Hematopoietic multipotent progenitor cell treated with erythropoietin and hydrocortisone succinate and interleukin-3 and kit ligand, for 8 days (in vitro differentiated cells): ENCODE data around the gene CXXC5.

ENCODE experiments used
- DNase-seq: peaks from one replicate; pipeline ENCODE4 v3.0.0-alpha.2; 2015

Gene CXXC5

DNA sequence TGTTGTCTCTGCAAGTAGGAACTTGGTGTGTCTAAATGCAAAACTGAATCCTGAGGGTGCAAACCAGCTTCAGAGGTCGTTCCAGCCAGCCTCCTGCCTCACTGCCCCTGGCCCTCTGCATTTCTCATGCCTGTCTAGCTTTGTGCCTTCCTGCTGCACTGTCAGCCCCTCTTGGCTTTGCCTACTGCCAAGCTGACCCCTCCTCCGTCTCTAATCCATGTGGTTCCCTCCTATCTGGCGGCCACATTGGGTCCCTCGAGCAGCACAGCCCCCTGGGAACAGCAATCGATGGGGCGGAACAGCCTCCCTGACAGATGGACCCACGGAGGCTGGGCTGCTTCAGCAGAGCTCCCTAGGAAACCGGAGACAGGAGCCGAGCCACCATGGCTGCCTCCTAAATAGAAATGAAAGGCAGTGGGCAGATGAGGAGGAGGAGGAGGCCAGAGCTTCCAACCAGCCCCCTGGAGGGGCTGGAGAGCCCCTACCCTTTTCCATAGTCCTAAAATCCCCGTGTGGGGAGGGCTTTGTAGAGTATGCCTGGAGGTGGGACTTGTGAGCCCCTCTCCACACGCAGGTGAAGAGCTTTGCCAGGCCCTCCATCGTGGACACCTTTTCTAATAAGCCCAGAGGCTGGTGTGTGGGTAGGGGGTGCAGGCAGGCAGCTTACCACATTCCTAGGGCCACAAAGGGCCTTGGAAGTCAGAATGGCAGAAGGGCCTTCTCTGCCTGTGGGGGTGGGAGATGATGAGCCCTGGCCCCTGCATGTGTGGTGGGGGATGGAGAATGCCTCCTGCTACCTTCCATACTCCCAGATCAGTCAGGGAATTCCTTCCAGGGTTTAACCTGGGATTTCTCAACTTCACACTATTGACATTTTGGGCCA is 9.2 kb upstream of the CXXC5 start:
- DNase-seq: no peak

DNA sequence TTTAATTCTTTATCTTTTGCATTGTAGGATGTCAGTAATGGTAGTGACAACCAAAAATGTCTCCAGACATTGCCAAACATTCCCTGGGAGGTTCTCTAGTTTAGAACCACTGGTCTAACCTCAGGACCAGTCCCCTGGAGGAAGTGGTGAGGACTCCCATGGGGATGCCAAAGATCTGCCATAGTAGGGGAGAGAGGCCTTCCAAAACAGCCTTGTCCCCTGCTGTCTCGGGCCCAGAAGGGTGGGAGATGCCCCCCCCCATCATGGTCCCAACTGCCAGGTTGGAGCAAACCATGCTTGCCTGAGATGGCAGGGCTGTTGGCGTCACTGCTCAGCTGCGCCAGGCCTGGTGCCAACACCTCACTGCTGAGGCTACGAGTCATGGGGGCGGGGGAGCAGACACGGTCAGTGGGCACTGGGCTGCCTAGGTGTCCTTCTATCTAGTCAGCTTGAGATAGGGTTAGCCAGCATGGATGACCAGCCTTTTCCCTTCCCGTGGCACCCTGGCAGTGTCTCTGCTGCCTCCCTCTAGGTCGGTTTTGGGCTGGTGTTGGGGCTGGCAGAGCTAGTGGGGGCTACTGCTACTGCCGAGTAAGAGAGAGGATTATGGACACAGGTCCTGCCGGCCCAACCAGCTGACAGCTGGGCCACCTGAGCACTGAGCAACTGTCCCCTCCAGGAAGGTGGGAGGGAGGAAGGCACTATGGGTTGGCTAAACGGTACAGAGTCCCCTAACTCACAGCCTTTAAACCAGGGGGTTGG is 8.3 kb upstream of the CXXC5 start:
- peak; percentile 27 for DNase-seq

DNA sequence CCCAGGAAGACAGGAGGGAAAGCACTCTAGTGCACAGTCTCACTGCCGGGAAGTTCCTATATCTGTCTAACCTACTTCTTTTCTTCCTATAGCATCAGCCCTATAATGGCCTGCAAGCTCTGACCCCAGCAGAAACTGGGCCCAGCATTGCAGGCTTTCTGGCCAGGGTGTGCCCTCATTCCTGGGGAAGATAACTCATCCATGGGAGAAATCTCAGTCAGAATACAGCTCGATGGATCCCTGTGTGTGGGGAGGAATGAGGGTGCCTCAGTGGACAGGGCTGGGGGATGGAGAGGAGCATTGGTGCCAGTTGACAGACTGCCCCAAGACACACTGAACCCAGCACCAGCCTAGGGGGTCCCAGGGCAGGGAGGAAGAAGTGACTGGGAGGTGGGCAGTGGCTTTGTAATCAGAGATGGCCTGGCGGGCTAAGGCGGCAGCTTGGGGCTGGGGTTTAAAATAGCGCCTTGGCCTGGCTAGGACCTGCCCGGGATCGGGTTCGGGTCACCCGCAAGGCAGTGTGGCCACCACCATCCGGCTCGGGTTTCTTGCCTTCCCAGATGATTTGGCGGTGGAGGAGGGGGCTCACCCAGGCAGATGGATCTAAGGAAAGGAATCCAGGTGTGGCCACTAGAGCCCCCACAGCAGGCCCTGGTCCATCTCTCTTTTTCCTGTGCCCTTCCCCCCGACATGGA is 7.6 kb upstream of the CXXC5 start:
- DNase-seq: no peak

DNA sequence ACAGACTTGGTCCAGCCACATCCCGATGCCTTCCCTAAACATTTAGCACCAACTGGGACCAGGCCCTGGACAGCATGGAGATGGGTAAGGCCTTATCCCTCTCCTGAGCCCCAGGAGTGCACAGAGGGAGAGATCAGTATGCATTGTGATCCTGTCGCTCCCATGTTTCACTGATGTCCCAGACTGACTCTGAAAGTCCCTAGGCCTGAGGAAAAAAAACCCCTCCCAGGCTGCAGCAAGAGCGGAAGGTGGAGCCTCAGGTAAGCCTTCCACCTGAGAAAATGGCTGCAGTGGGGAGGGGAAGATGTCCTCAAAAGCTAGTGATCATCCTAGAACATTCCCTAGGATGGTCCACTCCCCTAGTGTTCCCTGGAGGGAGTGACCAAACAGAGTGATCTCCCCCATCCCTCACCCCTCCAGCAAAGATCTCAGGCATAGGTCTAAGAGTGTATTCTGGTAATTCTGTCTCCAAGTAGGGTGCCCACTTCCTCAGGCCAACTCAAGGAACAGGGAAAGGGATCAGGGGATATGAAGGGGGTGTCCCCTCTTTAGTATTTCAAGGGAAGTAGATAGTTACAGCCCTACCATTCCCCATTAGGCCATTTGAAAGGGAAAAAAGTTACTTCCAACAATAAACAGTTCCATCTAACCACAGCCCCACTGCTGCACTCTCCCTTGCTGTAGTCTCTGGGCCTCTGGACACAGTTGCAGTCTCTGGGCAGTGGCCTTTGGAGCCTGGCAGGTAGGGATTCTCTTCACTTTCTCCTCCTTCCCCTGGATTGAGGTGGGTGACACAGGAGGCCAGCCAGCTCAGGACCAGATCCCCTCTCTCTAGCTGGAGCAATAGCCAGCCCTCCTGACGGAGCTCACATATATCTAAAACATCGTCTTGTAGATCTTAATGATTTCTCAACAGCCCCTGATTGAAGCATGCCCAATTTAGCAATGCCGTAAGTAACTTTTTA is 6.8 kb upstream of the CXXC5 start:
- DNase-seq: no peak

GRCh38 chr5:139642213-139642612 is 5.9 kb upstream of the CXXC5 start:
- DNase-seq: no peak

- DNase-seq: peak; percentile 29
These were observed 5.0 kb upstream of the CXXC5 start for GRCh38 chr5:139642891-139643871.

DNA sequence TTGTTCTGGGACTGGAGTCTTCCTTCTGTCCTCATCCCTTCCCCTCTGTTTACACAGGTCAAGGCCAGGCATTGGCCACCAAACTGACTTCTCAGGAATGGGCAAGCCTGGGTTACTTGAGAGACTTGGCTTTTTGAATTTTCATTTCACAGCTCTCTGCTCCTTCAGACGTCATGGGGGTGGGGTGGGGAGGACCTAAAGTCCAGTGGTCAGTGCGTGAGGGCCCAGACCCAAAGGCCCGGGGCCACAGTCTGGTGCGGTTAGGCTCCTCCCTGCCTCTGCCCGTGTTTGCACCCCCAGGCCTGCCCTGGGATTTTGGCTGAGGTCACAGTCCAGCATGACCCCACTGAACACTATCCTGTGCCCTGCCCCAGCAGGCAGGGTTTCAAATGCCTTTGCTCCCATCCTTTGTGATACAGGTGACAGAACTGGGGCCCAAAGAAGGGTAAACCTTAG is 4.1 kb upstream of the CXXC5 start:
- DNase-seq: no peak

DNA sequence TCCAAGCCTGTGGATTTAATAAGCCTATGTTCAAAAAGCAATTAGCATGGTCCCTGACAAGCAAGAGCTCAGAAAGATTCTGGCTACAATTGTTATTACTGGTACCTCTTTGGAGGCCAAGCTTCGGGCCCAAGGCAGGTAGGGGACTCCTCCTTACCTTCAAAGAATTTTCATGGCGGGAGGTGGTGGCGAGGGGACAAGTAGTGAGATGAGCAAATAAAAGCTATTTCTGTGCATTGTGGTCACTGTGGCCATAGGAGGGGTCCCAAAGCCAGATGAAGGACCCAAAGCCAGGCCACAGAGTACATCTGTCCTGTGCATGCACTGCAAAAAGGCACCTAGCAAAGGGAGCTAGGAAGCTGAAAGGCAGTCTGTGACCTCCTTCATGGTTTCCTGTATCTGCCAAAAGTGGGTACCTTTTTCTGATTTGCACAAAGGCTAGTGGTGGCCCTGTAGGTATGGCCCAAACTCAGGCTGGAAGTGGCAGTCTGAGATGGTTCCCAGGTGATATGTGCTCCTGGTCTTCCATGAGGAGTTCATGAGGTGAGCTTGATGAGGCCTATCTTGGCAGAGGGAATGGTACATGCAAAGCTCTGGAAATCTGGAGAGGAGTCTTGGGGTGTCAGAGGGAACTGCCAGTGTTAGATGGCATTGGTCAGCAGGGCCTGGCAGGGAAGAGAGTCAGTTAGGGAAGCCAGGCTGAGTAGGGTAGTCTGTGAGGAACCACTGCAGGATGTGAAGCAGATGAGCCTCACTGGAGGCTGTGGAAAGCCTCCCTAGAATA is 3.3 kb upstream of the CXXC5 start:
- DNase-seq: no peak

DNA sequence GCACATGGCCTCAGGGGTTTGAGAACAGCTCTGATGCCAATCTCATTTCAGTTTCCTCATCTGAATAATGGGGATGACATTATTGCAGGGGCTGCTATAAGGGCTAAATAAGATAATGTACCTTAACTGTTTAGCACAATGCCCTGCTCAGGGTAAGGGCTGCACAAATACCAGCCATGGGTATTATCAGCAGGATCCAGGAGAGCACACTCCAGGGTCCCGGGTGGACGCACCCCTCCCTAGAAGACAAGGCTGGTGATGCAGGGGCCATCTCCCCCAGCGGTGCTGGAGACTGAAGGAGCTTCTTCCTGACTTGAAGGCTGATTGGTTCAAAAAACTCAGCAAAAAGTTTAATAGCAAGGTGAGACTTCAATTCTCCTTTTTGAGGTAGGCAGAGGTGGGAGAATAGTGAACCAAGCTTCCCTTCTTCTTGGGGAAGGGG is 2.7 kb upstream of the CXXC5 start:
- DNase-seq: peak; percentile 67

GRCh38 chr5:139646111-139646510 is 2.0 kb upstream of the CXXC5 start:
- no peak for DNase-seq

- peak; percentile 63 for DNase-seq
These were observed 1.1 kb upstream of the CXXC5 start for GRCh38 chr5:139646912-139647505.

GRCh38 chr5:139647506-139648204 is 494 bp upstream of the CXXC5 start:
- DNase-seq: no peak

DNA sequence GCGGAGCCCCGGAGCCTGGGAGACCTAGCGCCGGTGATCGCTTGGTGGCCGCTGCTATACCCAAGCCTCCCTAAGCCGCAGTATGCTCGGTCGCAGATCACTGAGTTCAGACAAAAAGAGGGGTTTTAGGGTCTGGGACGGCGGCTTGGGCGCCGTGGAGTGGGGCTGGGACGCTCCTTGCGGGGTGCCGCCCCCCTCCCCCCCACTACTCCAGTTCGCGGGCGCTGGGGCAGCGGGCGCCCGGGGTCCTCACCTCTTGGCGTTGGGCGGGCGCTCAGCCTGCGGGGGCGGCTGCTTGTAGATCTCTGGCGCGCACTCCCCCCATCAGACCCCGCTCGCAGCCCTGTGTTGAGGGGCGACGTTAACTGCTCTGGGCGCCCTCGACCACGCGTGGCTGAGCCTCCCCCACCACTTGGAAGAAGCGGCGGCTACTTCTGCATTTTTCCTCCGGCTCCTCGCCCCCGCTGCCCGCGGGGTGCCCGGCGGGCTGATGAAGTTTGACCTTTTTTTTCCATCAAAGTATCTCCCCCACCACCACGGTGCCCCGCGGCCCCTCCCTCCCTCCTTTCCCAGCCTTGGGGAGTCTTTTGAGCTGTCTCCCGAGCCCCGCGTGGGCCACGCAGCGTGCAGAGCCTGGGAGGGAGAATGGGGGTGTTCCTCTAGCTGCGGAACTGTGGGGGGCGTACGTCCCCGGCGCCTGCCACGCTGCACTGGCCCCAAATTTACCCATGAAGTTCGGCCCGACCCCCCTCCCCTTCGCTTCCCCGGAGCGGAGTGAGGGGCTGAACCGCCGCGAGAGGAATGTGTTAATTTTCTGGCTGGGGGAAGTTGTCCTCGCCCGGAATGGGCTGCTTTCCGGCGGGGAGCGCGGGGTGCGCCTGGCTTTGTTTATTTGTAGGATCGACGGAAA is 1.2 kb downstream of the CXXC5 start:
- DNase-seq: peak; percentile 36

GRCh38 chr5:139650031-139650688 is 2.0 kb downstream of the CXXC5 start:
- DNase-seq: peak; percentile 30

DNA sequence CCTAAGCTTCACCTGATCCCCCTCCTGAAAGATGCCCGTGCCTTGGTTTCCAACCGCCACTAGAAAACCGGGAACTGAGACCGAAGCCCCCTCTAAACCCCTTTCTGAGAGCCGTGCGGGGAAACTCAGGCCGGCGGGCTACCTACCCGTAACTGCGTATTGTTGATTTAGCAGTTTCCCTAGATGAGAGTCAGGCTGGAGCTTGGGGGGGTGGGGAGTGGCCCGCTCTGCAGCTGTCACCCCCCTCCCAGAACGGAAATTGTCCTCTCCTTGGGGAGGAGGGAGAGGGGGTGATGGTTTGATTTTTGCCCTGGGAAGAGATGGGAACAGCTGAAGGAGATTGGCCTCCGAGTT is 2.5 kb downstream of the CXXC5 start:
- no peak for DNase-seq

DNA sequence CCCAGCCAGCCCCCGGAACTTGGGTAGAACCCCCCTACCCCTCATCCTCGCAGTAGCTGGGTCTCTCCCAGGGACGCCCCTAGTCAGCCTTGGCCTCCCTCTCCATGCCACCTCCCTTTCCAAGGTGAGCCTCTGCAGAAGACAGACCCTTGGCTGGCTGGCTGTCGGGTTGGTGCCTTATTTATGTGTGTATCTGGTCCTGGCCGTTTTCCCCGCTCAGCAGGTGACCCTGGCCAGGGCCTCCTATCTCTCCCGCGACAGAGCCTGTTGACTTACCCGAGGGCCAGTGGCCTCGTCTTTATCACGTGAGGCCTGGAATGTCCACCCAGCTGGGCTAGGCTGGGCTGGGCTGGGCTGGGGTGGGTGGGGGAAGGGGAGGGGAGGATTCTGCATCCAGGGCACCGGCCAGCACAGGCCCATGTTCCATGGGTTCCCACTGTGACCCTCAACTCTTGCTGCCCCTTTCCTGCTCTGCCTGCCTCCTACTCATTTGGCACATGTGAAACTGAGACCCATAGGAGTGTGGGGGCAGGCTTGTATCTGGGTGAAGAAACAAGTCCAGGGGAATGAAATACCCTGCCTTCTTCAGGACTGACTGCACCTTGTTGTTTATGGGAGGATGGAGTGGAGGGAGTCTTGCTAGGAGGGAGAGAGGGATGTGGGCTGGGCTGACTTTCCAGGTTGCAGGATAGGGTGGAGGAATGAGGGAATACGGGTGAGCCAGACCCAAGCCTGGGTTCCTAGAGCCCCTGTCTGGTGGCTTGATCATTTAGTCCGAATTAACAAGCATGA is 3.1 kb downstream of the CXXC5 start:
- DNase-seq: peak; percentile 15
